Smooth muscle cell (in vitro differentiated cells): ENCODE data around the gene NSA2. TPM values are rescaled to one million over a fixed set of nuclear protein-coding genes. Genes with fewer than 3 reads are reported as not detected.

Source experiments
- DNase-seq: peaks from one replicate; lab custom pipeline; 2025; ENCODE audit not compliant: unreplicated experiment; lab: John Stamatoyannopoulos, UW
- H2AFZ ChIP-seq: fragments of 200-600 bp; sonication (generic); 2 replicates; pipeline ENCODE4 v1.6.0; 2016; ENCODE audit warnings: antibody characterized with exemption, low read depth, mild to moderate bottlenecking
- H3F3A ChIP-seq: fragments of 200-600 bp; sonication (generic); 2 replicates; pipeline ENCODE4 v1.6.0; 2017; ENCODE audit warnings: antibody characterized with exemption, low read depth
- H3K27ac ChIP-seq: fragments of 200-600 bp; sonication (generic); 2 replicates; pipeline ENCODE4 v1.5.1; 2016; ENCODE audit warnings: low read depth, mild to moderate bottlenecking
- H3K27me3 ChIP-seq: fragments of 200-600 bp; sonication (generic); 2 replicates; pipeline ENCODE4 v1.6.1; 2016; ENCODE audit warnings: low read depth, mild to moderate bottlenecking
- H3K36me3 ChIP-seq: fragments of 200-600 bp; sonication (generic); 2 replicates; pipeline ENCODE4 v1.5.1; 2016; ENCODE audit warnings: low read depth
- H3K4me1 ChIP-seq: fragments of 200-600 bp; sonication (generic); 2 replicates; pipeline ENCODE4 v1.5.1; 2016; ENCODE audit warnings: low read depth
- H3K4me2 ChIP-seq: fragments of 200-600 bp; sonication (generic); 2 replicates; pipeline ENCODE4 v1.6.0; 2016; ENCODE audit warnings: mild to moderate bottlenecking
- H3K4me3 ChIP-seq: fragments of 200-600 bp; sonication (generic); 2 replicates; pipeline ENCODE4 v1.5.1; 2016; ENCODE audit warnings: mild to moderate bottlenecking
- H3K79me2 ChIP-seq: fragments of 200-600 bp; sonication (generic); 2 replicates; pipeline ENCODE4 v1.6.0; 2016; ENCODE audit warnings: low read depth, mild to moderate bottlenecking
- H3K9ac ChIP-seq: fragments of 200-600 bp; sonication (generic); 2 replicates; pipeline ENCODE4 v1.6.0; 2016; ENCODE audit warnings: low read depth
- H3K9me3 ChIP-seq: fragments of 200-600 bp; sonication (generic); replicated peaks from 2 replicates; pipeline ENCODE4 v1.5.1; 2016; ENCODE audit warnings: low read depth
- H4K20me1 ChIP-seq: fragments of 200-600 bp; sonication (generic); 2 replicates; pipeline ENCODE4 v1.6.0; 2016; ENCODE audit warnings: low read depth
- WGBS: methylation state at CpG from one replicate; pipeline ENCODE4 v1.1.7; 2016; ENCODE audit warnings: low lambda C conversion rate; 5-methylcytosine and 5-hydroxymethylcytosine counted together
- polyA plus RNA-seq: library from polyadenylated mRNA; unstranded; fragments of >200 nt; fragmentation: Nextera tagmentation; extraction: Ambion mirVana; gene quantifications from 2 replicates; pipeline ENCODE4 v1.2.1, GENCODE V29; 2016
- total RNA-seq: library from RNA; depleted of rRNA; stranded (reverse); fragments of >200 nt; gene quantifications from 2 replicates; pipeline ENCODE4 v1.2.3, GENCODE V29; 2014
- TF ChIP-seq, protein P1 (sequence below): fragments of 200-600 bp; sonication (generic); IDR thresholded peaks from 2 replicates; pipeline ENCODE4 v1.5.1; 2017; ENCODE audit warnings: borderline replicate concordance, mild to moderate bottlenecking, antibody characterized with exemption; ENCODE audit not compliant: insufficient read depth, poor library complexity, severe bottlenecking

NSA2 gene
- 65.2 and 111 TPM in 2 replicates for total RNA-seq
- 43.6 and 57.1 TPM in 2 replicates for polyA plus RNA-seq

DNA sequence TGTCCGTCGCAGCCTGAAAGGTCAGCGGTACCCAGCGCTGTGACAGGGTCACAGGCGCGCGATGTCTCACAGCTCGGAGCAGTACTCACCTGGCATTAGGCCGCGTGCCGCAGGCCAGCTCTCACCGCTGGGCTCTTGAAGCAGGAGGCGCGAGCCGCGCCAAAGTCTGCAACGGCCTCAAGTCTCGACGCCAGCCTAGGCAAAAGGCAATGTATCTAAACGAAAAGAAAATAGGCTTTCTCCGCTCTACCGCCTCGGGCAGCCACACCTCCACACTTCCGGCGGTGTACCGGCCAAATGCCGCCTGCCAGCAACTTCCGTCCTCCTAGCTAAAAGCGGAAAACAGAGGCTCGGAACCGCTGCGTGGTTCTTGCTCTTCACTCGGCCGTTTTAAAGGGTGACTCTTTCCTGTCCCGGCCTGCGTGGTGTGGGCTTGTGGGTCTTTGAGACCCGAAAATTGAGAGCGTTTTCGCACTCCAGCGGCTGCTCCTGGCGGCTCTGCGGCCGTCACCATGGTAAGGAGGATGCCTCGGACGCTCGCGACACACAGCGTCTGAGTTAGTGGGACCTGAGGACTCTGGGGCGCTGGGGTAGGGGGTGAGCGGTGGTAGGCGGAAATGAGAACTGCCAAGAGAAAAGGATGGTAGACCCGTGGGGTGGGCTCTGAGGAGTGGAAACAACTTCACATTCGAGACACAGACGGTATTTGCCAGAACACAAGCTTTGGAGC, at the start of gene NSA2, which contains the start of gene GFM2:
Gene NSA2 (plus strand): TSS at position 401 of the 730 bp plus-strand sequence. CDS start 112 bp downstream, at position 513.
Gene GFM2 (minus strand): TSS at position 269 of the 730 bp plus-strand sequence. CDS start 3,375 bp downstream, outside the sequence.
- peak within 1 kb of the TSS; percentile 99 for H2AFZ ChIP-seq
- H3K27ac ChIP-seq: peak within 1 kb of the TSS; percentile 65
- H3K9me3 ChIP-seq: no peaks in the 10 kb centered on the region
- H3K36me3 ChIP-seq: peaks cover 11% of the 10 kb centered on the region
- peak within 1 kb of the TSS; percentile 82 for H3K9ac ChIP-seq
- peaks cover 40% of the 10 kb centered on the region for H3K79me2 ChIP-seq
- H3K4me2 ChIP-seq: peak within 1 kb of the TSS; percentile 93
- WGBS: under 1% methylated on average over 54 of the region's 54 CpGs
- TF ChIP-seq, protein P1, sequence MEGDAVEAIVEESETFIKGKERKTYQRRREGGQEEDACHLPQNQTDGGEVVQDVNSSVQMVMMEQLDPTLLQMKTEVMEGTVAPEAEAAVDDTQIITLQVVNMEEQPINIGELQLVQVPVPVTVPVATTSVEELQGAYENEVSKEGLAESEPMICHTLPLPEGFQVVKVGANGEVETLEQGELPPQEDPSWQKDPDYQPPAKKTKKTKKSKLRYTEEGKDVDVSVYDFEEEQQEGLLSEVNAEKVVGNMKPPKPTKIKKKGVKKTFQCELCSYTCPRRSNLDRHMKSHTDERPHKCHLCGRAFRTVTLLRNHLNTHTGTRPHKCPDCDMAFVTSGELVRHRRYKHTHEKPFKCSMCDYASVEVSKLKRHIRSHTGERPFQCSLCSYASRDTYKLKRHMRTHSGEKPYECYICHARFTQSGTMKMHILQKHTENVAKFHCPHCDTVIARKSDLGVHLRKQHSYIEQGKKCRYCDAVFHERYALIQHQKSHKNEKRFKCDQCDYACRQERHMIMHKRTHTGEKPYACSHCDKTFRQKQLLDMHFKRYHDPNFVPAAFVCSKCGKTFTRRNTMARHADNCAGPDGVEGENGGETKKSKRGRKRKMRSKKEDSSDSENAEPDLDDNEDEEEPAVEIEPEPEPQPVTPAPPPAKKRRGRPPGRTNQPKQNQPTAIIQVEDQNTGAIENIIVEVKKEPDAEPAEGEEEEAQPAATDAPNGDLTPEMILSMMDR: no peak
- H3K27me3 ChIP-seq: no peaks in the 10 kb centered on the region
- peak within 1 kb of the TSS; percentile 94 for H3K4me3 ChIP-seq
- H4K20me1 ChIP-seq: no peaks in the 10 kb centered on the region
- no peaks in the 10 kb centered on the region for H3F3A ChIP-seq
- DNase-seq: peak; percentile 64
- H3K4me1 ChIP-seq: peaks cover 18% of the 10 kb centered on the region

DNA sequence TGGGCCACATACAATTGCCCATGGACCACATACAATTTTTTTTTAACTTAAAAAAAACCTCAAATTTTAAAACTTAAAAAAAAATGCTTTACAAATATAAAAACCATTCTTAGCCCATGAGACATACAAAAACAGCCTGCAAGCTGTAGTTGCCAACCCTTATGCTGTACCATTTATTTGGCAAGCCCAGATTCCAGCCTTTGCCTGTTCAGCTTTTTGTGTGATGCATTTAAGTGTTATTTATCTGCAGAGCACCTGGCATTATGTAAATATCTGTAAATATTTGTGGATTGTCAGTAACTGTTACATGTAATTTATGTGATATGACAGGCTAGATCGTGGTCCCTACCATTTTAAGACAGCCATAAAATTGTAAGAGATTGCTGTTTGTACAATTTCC, 49.5 kb upstream of the NSA2 start:
- Histone ChIP-seq H3K4me1 (no peaks in the 10 kb centered on the region), H4K20me1 (no peaks in the 10 kb centered on the region), H3K9ac (no peak overlapping the region), H3F3A (no peaks in the 10 kb centered on the region), H3K27ac (no peak overlapping the region), H3K36me3 (peaks cover 13% of the 10 kb centered on the region), H3K4me2 (no peak overlapping the region), H3K79me2 (no peaks in the 10 kb centered on the region), H2AFZ (no peak overlapping the region), H3K4me3 (no peak overlapping the region), H3K27me3 (no peaks in the 10 kb centered on the region), H3K9me3 (no peaks in the 10 kb centered on the region)
- 77% methylated on average over 1 of the region's 1 CpG for WGBS
- TF ChIP-seq, protein P1: no peak
- no peak for DNase-seq

DNA sequence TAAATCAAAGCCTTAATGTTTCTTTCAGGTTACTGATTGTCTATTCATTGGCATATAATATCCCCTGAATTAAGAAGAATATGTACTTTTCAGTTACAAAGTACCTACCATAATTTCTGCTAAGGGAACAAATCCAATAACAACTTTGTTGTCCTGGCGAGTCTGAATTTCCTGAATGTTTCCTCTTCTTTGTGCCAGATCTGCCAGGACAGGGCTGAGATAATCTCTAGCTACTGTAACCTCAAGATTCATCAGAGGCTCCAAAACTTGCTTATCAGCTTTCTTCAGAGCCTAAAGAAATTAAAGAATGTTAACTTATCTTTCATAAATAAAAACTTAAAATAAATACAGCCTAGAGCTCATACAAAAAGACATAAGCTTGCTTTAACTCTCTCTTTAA, 44.8 kb upstream of the NSA2 start:
- Histone ChIP-seq H3K4me1 (no peaks in the 10 kb centered on the region), H3K27ac (no peak overlapping the region), H3K36me3 (peaks cover 15% of the 10 kb centered on the region), H3K4me3 (no peak overlapping the region), H3K9me3 (no peaks in the 10 kb centered on the region), H3K79me2 (no peaks in the 10 kb centered on the region), H3K27me3 (no peaks in the 10 kb centered on the region), H3F3A (no peaks in the 10 kb centered on the region), H3K9ac (no peak overlapping the region), H4K20me1 (no peaks in the 10 kb centered on the region), H3K4me2 (no peak overlapping the region), H2AFZ (no peak overlapping the region)
- DNase-seq: no peak
- TF ChIP-seq, protein P1: no peak
- WGBS: 83% methylated on average over 1 of the region's 1 CpG

DNA sequence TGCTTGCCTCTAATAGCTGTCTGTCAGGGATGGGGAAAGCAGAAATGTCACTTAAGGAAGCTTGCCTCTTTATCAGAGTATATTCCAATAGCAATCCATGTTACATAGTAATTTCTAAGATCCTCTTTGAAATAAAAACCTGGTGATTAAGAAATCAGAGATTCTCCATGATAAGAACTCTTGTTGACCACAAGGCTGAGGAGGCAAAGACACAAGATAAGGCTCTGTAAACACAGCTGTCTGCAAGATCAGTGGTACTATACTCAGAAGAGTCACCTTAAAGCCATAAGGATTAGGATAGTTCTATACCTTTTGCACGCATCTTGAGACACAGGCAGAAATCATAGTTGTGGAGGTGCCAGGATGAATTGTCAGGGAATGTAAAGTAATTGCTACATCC, 41.7 kb upstream of the NSA2 start:
- H3K4me2 ChIP-seq: no peak overlapping the region
- TF ChIP-seq, protein P1: no peak
- H3K36me3 ChIP-seq: peaks cover 15% of the 10 kb centered on the region
- no peak overlapping the region for H2AFZ ChIP-seq
- no peaks in the 10 kb centered on the region for H3F3A ChIP-seq
- no peak overlapping the region for H3K27ac ChIP-seq
- no peaks in the 10 kb centered on the region for H4K20me1 ChIP-seq
- no peak overlapping the region for H3K9ac ChIP-seq
- H3K4me3 ChIP-seq: no peak overlapping the region
- no peak for DNase-seq
- no peaks in the 10 kb centered on the region for H3K79me2 ChIP-seq
- WGBS: 89% methylated on average over 1 of the region's 1 CpG
- H3K27me3 ChIP-seq: no peaks in the 10 kb centered on the region
- H3K9me3 ChIP-seq: no peaks in the 10 kb centered on the region
- H3K4me1 ChIP-seq: no peaks in the 10 kb centered on the region
